ENCODE measurements around the gene GP1BB.

GP1BB gene

DNA sequence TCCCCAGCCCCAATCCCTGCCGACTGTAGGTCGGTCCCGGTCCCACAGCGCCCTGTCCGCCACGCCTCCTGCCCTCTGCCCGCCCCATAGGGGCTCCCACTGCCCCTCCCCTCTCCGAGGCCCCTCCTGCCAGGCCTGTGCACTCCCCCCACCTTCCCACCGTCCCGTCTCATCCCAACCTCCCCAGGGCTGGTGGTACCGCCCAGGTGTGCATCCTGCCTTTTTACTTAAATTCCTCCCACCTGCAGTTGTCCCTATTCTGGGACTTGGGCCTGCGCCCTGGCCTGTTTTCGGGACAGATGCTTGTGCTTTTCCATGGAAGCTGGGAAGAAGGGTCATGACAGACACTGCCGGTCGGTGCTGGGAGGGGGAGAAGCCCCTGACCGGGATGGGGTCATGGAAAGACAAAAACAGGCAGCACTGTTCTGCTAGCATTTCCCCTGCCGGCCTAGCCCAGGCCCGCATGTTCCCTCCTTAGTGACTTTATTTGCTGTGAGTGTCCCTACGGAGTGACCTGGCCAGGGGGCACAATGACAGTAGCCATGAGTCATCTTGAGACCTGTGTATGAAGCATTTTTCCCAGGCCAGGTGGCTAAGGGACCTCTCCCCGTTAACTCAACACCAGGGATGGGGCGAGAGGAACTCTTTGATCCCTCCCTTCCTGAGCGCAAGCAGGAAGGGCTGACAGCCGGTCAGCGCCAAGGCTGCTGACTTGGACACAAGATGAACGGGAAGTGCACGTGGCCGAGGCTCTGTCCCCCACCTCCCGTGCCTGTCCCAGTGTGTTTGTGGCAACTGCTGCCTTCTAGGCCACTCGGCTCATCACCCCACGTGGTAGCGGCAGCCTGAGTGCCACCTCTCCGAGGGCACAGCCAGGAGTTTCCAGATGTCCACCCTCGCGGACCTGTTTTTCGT, 44.3 kb downstream of the GP1BB start:
- DNase-seq: no peak

DNA sequence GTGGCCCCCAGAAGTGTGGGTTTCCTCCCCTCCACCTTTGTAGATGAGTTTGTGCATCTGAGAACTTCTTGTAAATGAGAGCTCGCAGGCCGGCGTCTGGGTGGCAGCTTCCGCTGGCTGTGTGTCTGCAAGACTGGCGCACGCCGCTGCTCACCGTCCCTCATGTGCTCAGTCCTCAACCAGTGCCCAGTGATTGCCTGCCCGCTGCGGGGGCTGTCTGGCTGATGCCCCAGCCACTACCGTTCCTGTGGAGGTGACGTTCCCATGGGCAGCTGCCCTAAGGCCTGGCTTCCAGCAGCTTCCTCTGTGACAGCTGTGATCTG, 46.0 kb downstream of the GP1BB start:
- no peak for DNase-seq

DNA sequence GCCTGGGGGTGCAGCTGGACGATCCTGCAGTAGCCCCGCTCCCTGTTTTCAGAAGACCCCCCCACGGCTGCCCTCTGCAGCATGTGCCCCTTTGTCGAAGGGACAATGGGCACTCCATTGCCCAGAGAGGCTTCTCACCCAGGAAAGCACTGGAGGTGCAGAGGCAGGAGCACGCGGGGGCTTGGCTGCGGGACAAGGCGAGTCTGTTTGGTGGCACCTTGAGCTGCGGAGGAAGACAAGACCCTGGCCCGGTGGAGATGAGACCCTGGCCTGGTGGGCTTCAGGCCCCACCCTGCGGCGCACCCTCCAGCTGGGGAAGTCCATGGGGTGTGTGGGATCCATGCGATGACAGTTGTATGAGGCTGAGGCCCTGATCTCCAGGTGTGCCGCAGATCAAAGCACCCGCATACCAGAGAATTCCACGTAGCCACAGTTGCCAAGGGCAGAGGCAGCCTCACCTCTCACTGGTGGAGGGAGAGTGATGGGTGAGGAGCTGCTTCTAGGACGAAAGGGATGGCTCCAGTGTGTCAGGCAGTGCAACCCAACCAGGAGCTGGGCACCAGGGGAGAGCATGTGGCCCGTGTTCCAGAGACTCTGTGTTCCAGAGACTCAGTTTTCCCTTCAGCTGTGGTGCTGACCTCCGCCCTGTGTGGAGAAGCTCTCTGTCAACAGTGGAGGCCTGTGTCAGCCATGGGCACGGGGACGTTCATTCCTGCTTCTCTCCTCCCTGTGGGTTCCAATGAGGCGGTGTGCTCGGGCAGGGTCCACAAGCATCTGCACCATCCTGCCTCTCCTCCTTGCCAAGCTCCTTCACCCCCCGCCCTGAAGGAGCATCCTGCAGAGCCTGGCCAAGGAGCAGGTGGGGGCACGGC, 47.2 kb downstream of the GP1BB start:
- DNase-seq: no peak

DNA sequence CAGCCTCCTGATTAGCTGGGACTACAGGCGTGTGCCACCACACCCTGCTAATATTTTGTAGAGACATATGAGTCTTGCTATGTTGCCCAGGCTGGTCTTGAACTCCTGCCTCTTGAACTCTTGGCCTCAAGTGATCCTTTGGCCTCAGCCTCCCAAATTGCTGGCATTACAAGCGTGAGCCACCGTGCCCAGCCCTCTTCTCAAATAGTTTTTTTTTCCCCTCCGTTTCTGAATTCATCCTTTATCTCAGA, 49.0 kb downstream of the GP1BB start:
- DNase-seq: no peak

GRCh38 chr22:19772673-19773469, 49.5 kb downstream of the GP1BB start:
- no peak for DNase-seq

DNA sequence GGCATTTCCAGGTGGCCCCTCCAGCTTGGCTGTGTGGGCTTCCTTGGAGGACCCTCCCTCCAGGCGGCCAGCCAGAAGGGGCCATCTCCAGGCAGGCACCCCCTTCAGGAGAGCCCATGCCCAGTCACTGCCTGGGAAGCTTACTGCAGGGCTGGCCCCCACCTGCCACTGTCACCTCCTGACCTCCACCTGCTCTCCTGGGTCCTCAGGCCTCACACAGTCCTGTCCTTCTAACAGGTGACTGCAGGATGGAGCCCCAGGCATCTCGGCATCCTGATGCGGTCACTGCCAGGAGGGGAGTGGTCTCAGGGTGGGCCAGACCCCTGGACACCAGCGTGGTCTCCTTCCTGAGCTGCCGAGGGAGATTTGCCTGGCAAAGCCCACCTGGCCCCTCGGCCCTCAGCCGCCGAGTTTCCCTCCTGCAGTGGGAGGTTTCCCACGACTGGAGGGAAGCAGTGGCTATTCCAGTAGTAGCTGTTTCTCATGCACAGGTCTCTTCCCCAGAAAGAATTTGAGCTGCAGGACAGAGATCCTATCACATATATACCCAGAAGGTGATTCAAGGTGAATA, 50.2 kb downstream of the GP1BB start:
- DNase-seq: no peak

All from DMS 273 treated with DMSO at 0.1 percent for 48 hours (cell line).